Trophoblast cell (in vitro differentiated cells and primary cell): ENCODE measurements around the gene POT1.

Experiments
- DNase-seq, 2 donors: peaks; one replicate each; pipeline ENCODE4 v3.0.0-alpha.2; 2016
- H2AFZ ChIP-seq: 2 replicates; pipeline ENCODE4 v1.6.1; 2013; ENCODE audit warnings: low read length, moderate library complexity, mild to moderate bottlenecking; ENCODE audit not compliant: insufficient read depth, poor library complexity
- H2AK5ac ChIP-seq: 2 replicates; pipeline ENCODE4 v1.6.1; 2013; ENCODE audit warnings: mild to moderate bottlenecking, low read length
- H2BK120ac ChIP-seq: 2 replicates; pipeline ENCODE4 v1.6.1; 2013; ENCODE audit warnings: low read length, mild to moderate bottlenecking, moderate library complexity; ENCODE audit not compliant: insufficient read depth, poor library complexity
- H2BK12ac ChIP-seq: 2 replicates; pipeline ENCODE4 v1.6.1; 2013; ENCODE audit warnings: mild to moderate bottlenecking, low read length, moderate library complexity
- H2BK5ac ChIP-seq: 2 replicates; pipeline ENCODE4 v1.6.1; 2013; ENCODE audit warnings: low read length, low read depth, moderate library complexity, mild to moderate bottlenecking; ENCODE audit not compliant: poor library complexity
- H3K14ac ChIP-seq: 2 replicates; pipeline ENCODE4 v1.6.1; 2013; ENCODE audit warnings: mild to moderate bottlenecking, low read length
- H3K18ac ChIP-seq: 2 replicates; pipeline ENCODE4 v1.6.1; 2013; ENCODE audit warnings: mild to moderate bottlenecking, low read length
- H3K23ac ChIP-seq: 2 replicates; pipeline ENCODE4 v1.6.1; 2013; ENCODE audit warnings: low read length
- H3K27ac ChIP-seq: 2 replicates; pipeline ENCODE4 v1.5.1; 2013; ENCODE audit warnings: low read depth, mild to moderate bottlenecking, inconsistent platforms, low read length, moderate library complexity
- H3K27me3 ChIP-seq: 2 replicates; pipeline ENCODE4 v1.6.1; 2013; ENCODE audit warnings: inconsistent platforms, mild to moderate bottlenecking, low read length, moderate library complexity; ENCODE audit not compliant: insufficient read depth
- H3K36me3 ChIP-seq, 2 experiments: 1 replicate in 1 of 2; 2 replicates in 1 of 2; pipeline ENCODE4 v1.6.1; 2013; ENCODE audit warnings: low read length in 2 of 2, mild to moderate bottlenecking in 2 of 2, moderate library complexity in 1 of 2; ENCODE audit not compliant: insufficient read depth in 2 of 2, control insufficient read depth in 1 of 2
- H3K4ac ChIP-seq: 2 replicates; pipeline ENCODE4 v1.6.1; 2013; ENCODE audit warnings: low read depth, mild to moderate bottlenecking, low read length, moderate library complexity
- H3K4me1 ChIP-seq, 2 experiments: 1 replicate in 1 of 2; 2 replicates in 1 of 2; pipeline ENCODE4 v1.6.1; 2013; ENCODE audit warnings: low read length in 2 of 2, mild to moderate bottlenecking in 2 of 2, moderate library complexity in 1 of 2; ENCODE audit not compliant: insufficient read depth in 2 of 2, control insufficient read depth in 1 of 2
- H3K4me2 ChIP-seq: 2 replicates; pipeline ENCODE4 v1.6.1; 2013; ENCODE audit warnings: inconsistent platforms, mild to moderate bottlenecking, low read length, moderate library complexity
- H3K4me3 ChIP-seq: 2 replicates; pipeline ENCODE4 v1.5.1; 2013; ENCODE audit warnings: mild to moderate bottlenecking, low read depth, low read length, inconsistent platforms
- H3K79me1 ChIP-seq: one replicate; pipeline ENCODE4 v1.6.1; 2013; ENCODE audit warnings: low read length
- H3K79me2 ChIP-seq: 2 replicates; pipeline ENCODE4 v1.6.1; 2013; ENCODE audit warnings: low read length, mild to moderate bottlenecking; ENCODE audit not compliant: control insufficient read depth, insufficient read depth, poor library complexity
- H3K9ac ChIP-seq: 2 replicates; pipeline ENCODE4 v1.6.1; 2013; ENCODE audit warnings: mild to moderate bottlenecking, low read length
- H3K9me3 ChIP-seq: 2 replicates; pipeline ENCODE4 v1.6.1; 2013; ENCODE audit warnings: low read depth, mild to moderate bottlenecking, control low read depth, inconsistent platforms, low read length; ENCODE audit not compliant: insufficient read depth
- H4K12ac ChIP-seq: 2 replicates; pipeline ENCODE4 v1.6.1; 2013; ENCODE audit warnings: low read depth, mild to moderate bottlenecking, low read length, moderate library complexity
- H4K8ac ChIP-seq: 2 replicates; pipeline ENCODE4 v1.6.1; 2013; ENCODE audit warnings: low read depth, mild to moderate bottlenecking, low read length, moderate library complexity
- H4K91ac ChIP-seq: one replicate; pipeline ENCODE4 v1.6.1; 2013; ENCODE audit warnings: low read depth, mild to moderate bottlenecking, low read length, moderate library complexity
- WGBS: extraction: QIAGEN DNeasy Blood & Tissue Kit; methylation state at CpG from one replicate; pipeline ENCODE4 v1.1.7; 2013; ENCODE audit warnings: missing lambda C conversion rate; ENCODE audit not compliant: insufficient read length, insufficient coverage; ENCODE audit errors: extremely low coverage; 5-methylcytosine and 5-hydroxymethylcytosine counted together

Gene POT1

DNA sequence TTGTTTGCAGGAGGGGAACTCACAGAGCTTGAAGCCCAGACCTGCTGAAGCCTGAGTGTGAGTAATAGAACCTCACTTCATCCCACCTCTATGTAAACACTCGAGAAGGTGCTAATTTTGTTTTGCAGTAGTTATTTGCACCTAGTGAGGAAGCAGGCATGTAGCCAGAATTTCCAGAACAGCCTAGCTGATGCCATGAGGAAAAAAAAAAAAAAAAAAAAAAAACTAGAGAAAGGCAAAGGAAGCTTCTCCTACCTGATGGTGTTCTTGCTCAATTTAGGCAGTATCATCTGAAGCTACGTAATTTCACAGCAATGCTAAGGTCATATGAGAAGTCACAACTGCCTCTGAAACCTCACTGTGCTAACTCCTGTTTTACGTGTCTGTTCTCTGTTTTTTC is 150.4 kb downstream of the POT1 start:
- Histone ChIP-seq H4K12ac (no peak overlapping the region), H3K18ac (no peak overlapping the region), H3K23ac (no peak overlapping the region), H3K79me2 (no peaks in the 10 kb centered on the region), H3K9me3 (no peaks in the 10 kb centered on the region), H3K4ac (no peak overlapping the region), H3K4me3 (no peak overlapping the region), H3K27ac (no peak overlapping the region), H3K27me3 (no peaks in the 10 kb centered on the region), H3K79me1 (peaks cover 9% of the 10 kb centered on the region), H3K9ac (no peak overlapping the region), H4K91ac (no peak overlapping the region), H3K4me1 (peaks cover 6 to 8% of the 10 kb centered on the region in 2 experiments), H3K14ac (no peak overlapping the region), H2AK5ac (no peak overlapping the region), H2BK5ac (no peak overlapping the region), H2BK120ac (no peak overlapping the region), H4K8ac (peak overlapping the region; percentile 28), H2AFZ (no peak overlapping the region), H3K4me2 (no peak overlapping the region), H3K36me3 (no peaks in the 10 kb centered on the region), H2BK12ac (no peak overlapping the region)
- no CpG with 5 or more reads among the region's 3 CpGs for WGBS
- peak in 1 of 2 donors; percentile 70 for DNase-seq

DNA sequence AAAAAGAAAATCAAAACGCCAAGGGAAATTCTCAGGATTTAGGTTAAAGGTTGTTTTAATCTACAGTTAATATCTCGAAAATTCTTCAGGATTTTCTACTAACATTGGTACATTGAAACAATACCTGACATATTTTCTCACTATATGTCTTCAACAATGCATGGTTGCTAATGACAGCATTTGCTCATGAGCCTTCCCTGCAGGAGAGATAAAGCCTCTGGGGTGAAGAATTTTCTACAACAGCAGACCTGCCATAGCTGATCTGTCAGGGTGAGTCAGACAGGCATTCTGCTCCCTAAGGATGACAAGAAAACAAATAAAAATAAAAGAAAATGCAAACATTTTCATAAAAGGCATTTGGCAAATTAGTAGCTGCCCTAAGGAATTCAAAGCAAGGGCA is 152.4 kb downstream of the POT1 start:
- WGBS = no CpG with 5 or more reads among the region's 2 CpGs

DNA sequence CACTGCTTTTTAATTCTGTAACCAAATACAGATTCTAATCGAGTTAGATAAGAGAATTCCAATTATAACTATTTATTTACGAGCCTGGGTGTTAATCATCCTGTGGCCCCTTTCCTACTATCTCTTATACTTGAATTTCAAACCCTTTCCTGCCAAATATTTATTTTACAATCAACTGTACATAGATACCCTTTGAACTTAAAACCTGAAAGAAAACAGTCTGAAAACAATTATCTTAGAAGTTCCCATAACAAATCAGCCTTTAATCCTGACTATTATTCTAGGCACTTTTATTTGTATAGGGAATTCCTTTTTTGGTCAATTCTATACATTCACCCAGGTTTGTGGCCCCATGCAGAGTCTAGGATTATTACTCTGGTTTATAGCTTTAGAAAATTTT is 153.5 kb downstream of the POT1 start:
- H3K4ac ChIP-seq = no peak overlapping the region
- no peaks in the 10 kb centered on the region for H3K79me2 ChIP-seq
- no peaks in the 10 kb centered on the region for H3K9me3 ChIP-seq
- no CpG with 5 or more reads among the region's 2 CpGs for WGBS
- DNase-seq = no peak
- H3K23ac ChIP-seq = no peak overlapping the region
- H4K12ac ChIP-seq = no peak overlapping the region
- H2BK120ac ChIP-seq = no peak overlapping the region
- H3K14ac ChIP-seq = no peak overlapping the region
- no peak overlapping the region for H3K27ac ChIP-seq
- no peak overlapping the region for H2AFZ ChIP-seq
- H2BK12ac ChIP-seq = no peak overlapping the region
- H3K36me3 ChIP-seq = no peaks in the 10 kb centered on the region
- no peak overlapping the region for H4K8ac ChIP-seq
- peaks cover 2% of the 10 kb centered on the region for H3K79me1 ChIP-seq
- H3K4me1 ChIP-seq = no peaks in the 10 kb centered on the region
- H3K4me2 ChIP-seq = no peak overlapping the region
- no peak overlapping the region for H4K91ac ChIP-seq
- no peak overlapping the region for H2BK5ac ChIP-seq
- H3K18ac ChIP-seq = no peak overlapping the region
- H3K9ac ChIP-seq = no peak overlapping the region
- H3K4me3 ChIP-seq = no peak overlapping the region
- H3K27me3 ChIP-seq = no peaks in the 10 kb centered on the region
- no peak overlapping the region for H2AK5ac ChIP-seq

More for the DNA sequence above, 152.4 kb downstream of the POT1 start:
- Histone ChIP-seq H3K27me3 (no peaks in the 10 kb centered on the region), H3K27ac (no peak overlapping the region), H4K91ac (no peak overlapping the region), H4K8ac (no peak overlapping the region), H2AFZ (no peak overlapping the region), H2AK5ac (no peak overlapping the region), H3K23ac (no peak overlapping the region), H3K79me1 (peaks cover 2% of the 10 kb centered on the region), H3K4me3 (no peak overlapping the region), H3K18ac (no peak overlapping the region), H4K12ac (no peak overlapping the region), H3K9me3 (no peaks in the 10 kb centered on the region), H3K9ac (no peak overlapping the region), H3K79me2 (no peaks in the 10 kb centered on the region), H3K14ac (no peak overlapping the region), H3K4ac (no peak overlapping the region), H2BK120ac (no peak overlapping the region), H2BK5ac (no peak overlapping the region), H3K4me2 (no peak overlapping the region), H3K4me1 (peaks cover under 1 to 3% of the 10 kb centered on the region in 2 experiments), H2BK12ac (no peak overlapping the region), H3K36me3 (no peaks in the 10 kb centered on the region)
- DNase-seq = peak; percentile 58 to 91

DNA sequence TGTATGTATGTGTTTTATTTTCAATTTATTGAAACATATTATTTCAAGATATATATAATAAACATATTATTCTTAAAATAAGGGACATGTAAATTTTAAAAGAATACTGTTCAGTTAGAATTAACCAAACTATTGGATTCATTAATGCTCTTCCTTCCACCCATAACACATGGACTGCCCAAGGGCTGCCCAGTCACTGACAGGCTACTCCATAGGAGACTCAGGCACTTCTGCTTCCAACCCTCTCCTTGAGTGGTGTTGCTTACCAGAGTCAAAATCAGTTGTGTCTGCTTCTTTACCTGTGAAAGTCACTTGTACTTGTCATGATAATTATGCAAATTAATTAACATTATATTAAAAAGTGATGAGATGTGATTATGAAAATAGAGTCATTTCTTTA is 154.2 kb downstream of the POT1 start:
- Histone ChIP-seq H2AFZ (no peak overlapping the region), H3K4me3 (no peak overlapping the region)

More for the DNA sequence above, 154.2 kb downstream of the POT1 start:
- Histone ChIP-seq H4K12ac (no peak overlapping the region), H3K27me3 (no peaks in the 10 kb centered on the region), H2BK5ac (no peak overlapping the region), H3K79me2 (no peaks in the 10 kb centered on the region), H3K18ac (no peak overlapping the region), H3K9me3 (no peaks in the 10 kb centered on the region), H3K23ac (no peak overlapping the region), H3K79me1 (peaks cover 2% of the 10 kb centered on the region), H4K8ac (no peak overlapping the region), H3K4me2 (no peak overlapping the region), H3K4ac (no peak overlapping the region), H3K36me3 (no peaks in the 10 kb centered on the region), H2BK120ac (no peak overlapping the region), H2AK5ac (no peak overlapping the region), H3K9ac (no peak overlapping the region), H3K27ac (no peak overlapping the region), H3K4me1 (no peaks in the 10 kb centered on the region), H2BK12ac (no peak overlapping the region), H3K14ac (no peak overlapping the region), H4K91ac (no peak overlapping the region)
- DNase-seq = no peak
